Measurements from ENCODE around the gene CHID1. TPM values are rescaled to one million over a fixed set of nuclear protein-coding genes. Genes with fewer than 3 reads are reported as not detected.

CHID1 gene
- total and polyA plus RNA-seq, 2 experiments from 2014 or later = 72.3 to 202 TPM

DNA sequence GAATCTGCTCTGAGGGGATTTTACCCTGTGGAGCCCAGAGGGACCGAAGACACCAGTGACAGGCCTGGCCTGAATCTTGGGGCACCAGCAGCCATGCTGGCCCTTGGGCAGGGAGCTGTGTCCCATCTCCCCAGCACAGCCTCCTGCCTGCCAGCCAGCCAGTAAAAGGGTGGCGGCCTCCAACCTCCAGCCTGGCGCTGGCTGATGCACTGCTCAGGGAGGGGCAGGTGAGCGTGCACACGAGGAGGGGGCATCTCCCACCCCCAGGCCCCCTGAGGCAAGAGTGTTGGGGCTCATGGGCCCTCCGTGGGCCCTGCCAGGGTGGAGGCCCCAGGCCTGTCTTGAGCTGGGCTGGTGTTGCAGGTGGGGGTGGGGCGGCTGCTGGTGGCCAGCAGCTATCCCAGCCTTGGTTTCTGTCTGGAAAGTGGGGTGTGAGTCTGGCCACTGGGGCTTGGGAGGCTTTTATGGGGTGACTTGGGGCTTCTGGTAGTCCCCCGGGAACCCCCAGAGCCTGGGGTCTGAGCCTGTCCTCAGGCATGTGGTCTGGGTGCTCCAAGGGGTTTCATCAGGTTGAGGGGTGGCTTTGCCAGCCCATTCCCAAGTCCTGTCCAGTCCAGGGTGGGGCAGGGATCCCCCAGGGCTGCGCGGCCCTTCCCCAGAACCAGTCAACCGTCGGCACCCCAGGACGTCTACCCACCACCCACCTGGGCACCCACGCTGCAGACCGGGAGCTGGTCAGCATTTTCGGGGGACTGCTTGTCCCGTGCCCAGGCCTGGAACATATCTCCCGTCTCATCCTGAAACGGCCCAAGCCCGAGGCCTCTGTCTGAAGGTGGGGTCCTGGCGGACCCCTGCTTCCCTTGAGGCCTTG lies 50.1 kb downstream of the CHID1 start:
- no peaks in the 10 kb centered on the region for H3K79me2 ChIP-seq (ENCODE audit: insufficient read depth)
- in situ Hi-C loops (cut with MboI) = no loop called here
- no peak overlapping the region for H3K4me2 ChIP-seq (ENCODE audit: unreplicated experiment)

DNA sequence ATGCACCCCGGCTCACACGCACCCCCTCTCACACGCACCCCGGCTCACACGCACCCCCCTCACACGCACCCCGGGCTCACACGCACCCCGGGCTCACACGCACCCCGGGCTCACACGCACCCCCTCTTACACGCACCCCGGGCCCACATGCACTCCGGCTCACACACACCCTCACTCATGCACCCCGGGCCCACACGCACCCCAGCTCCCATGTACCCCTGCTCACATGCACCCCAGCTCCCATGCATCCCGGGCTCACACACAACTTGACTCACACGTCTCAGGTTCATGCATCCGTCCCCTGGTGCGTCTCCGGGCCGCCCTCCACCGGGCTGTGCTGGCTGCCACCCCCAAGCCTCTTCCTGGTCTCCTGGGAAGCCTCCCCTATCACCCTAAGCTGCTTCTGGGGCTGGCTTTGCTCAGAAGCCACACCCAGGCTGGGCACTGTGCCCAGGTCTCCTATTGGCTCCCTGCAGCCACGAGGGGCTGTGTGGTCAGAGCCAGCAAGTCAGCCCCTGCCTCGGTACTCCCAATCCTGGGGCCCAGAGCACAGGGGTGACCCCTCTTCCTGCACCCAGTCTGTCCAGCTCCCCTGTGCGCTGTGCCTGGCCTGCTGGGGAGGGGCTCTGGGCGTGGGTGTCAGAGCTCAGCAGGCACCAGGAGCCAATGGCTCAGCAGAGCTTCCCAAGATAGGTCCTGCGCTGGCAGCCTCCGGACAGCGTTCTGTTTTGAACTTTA lies 51.0 kb downstream of the CHID1 start:
- H3K4me2 ChIP-seq (ENCODE audit: unreplicated experiment) = peak overlapping the region; percentile 48

More for the DNA sequence above, 50.1 kb downstream of the CHID1 start:
- peak overlapping the region; percentile 25; the same call in 1 of the 2 replicates for H3K27ac ChIP-seq
- TF ChIP-seq EZH2phosphoT487 (IDR thresholded peaks at IDR 0.05; ENCODE audit: insufficient read depth, low read depth) (no peak), EZH2 (IDR thresholded peaks at IDR 0.05; ENCODE audit: insufficient read depth, poor library complexity, severe bottlenecking) (no peak)
- no peak overlapping the region for H2AFZ ChIP-seq
- WGBS, 2 experiments (ENCODE audit: low coverage in 1 of 2, low lambda C conversion rate in 2 of 2, missing lambda C conversion rate in 2 of 2) = 87 to 90% methylated on average over 20 to 21 of the region's 21 CpGs
- H3K27me3 ChIP-seq (replicated peaks; ENCODE audit: insufficient read depth) = no peaks in the 10 kb centered on the region
- no peaks in the 10 kb centered on the region for H3K9me2 ChIP-seq (ENCODE audit: insufficient read depth)
- no peaks in the 10 kb centered on the region for H3K36me3 ChIP-seq (ENCODE audit: low read depth)
- H3K4me3 ChIP-seq = no peak overlapping the region
- H3K4me1 ChIP-seq (ENCODE audit: insufficient read depth) = 0 out of 2 replicates have a peak, but pooled peaks cover 7% of the 10 kb centered on the region
- DNase-seq = no peak
- H4K20me1 ChIP-seq (ENCODE audit: insufficient read depth) = no peaks in the 10 kb centered on the region
- H3F3A ChIP-seq (ENCODE audit: insufficient read depth) = no peaks in the 10 kb centered on the region
- H3K9ac ChIP-seq = peak overlapping the region; percentile 42; the same call in 1 of the 2 replicates
- no peaks in the 10 kb centered on the region for H3K9me3 ChIP-seq (ENCODE audit: low read depth)

GRCh38 chr11:858762-859339 lies 51.8 kb downstream of the CHID1 start:
- no peaks in the 10 kb centered on the region for H4K20me1 ChIP-seq (ENCODE audit: insufficient read depth)
- no peak overlapping the region for H3K4me3 ChIP-seq

More for the DNA sequence above, 51.0 kb downstream of the CHID1 start:
- TF ChIP-seq EZH2 (IDR thresholded peaks at IDR 0.05; ENCODE audit: insufficient read depth, poor library complexity, severe bottlenecking) (no peak), EZH2phosphoT487 (IDR thresholded peaks at IDR 0.05; ENCODE audit: insufficient read depth, low read depth) (no peak)
- H3K36me3 ChIP-seq (ENCODE audit: low read depth) = no peaks in the 10 kb centered on the region
- H3K9ac ChIP-seq = peak overlapping the region; percentile 42; the same call in 1 of the 2 replicates
- no peaks in the 10 kb centered on the region for H3K9me3 ChIP-seq (ENCODE audit: low read depth)
- peak; percentile 91 for DNase-seq
- no peaks in the 10 kb centered on the region for H4K20me1 ChIP-seq (ENCODE audit: insufficient read depth)
- in situ Hi-C loops (cut with MboI) = no loop called here
- H3F3A ChIP-seq (ENCODE audit: insufficient read depth) = no peaks in the 10 kb centered on the region
- no peaks in the 10 kb centered on the region for H3K9me2 ChIP-seq (ENCODE audit: insufficient read depth)
- peak overlapping the region; percentile 25; the same call in 1 of the 2 replicates for H3K27ac ChIP-seq
- no peak overlapping the region for H2AFZ ChIP-seq
- H3K4me3 ChIP-seq = no peak overlapping the region
- WGBS, 2 experiments (ENCODE audit: low coverage in 1 of 2, low lambda C conversion rate in 2 of 2, missing lambda C conversion rate in 2 of 2) = 28 to 37% methylated on average over 14 to 31 of the region's 31 CpGs
- H3K4me1 ChIP-seq (ENCODE audit: insufficient read depth) = 0 out of 2 replicates have a peak, but pooled peaks cover 7% of the 10 kb centered on the region
- no peaks in the 10 kb centered on the region for H3K27me3 ChIP-seq (replicated peaks; ENCODE audit: insufficient read depth)
- 0 out of 2 replicates have a peak, but pooled peaks cover 5% of the 10 kb centered on the region for H3K79me2 ChIP-seq (ENCODE audit: insufficient read depth)

More at GRCh38 chr11:858762-859339, 51.8 kb downstream of the CHID1 start:
- 78 to 93% methylated on average over 3 to 37 of the region's 37 CpGs for WGBS, 2 experiments (ENCODE audit: low coverage in 1 of 2, low lambda C conversion rate in 2 of 2, missing lambda C conversion rate in 2 of 2)
- DNase-seq = no peak
- no peaks in the 10 kb centered on the region for H3K27me3 ChIP-seq (replicated peaks; ENCODE audit: insufficient read depth)
- H3K4me2 ChIP-seq (ENCODE audit: unreplicated experiment) = no peak overlapping the region
- in situ Hi-C loops (cut with MboI) = no loop called here
- TF ChIP-seq EZH2 (IDR thresholded peaks at IDR 0.05; ENCODE audit: insufficient read depth, poor library complexity, severe bottlenecking) = no peak
- no peak for TF ChIP-seq EZH2phosphoT487 (IDR thresholded peaks at IDR 0.05; ENCODE audit: insufficient read depth, low read depth)
- H3K9me2 ChIP-seq (ENCODE audit: insufficient read depth) = no peaks in the 10 kb centered on the region
- H3K36me3 ChIP-seq (ENCODE audit: low read depth) = no peaks in the 10 kb centered on the region
- H3K4me1 ChIP-seq (ENCODE audit: insufficient read depth) = 0 out of 2 replicates have a peak, but pooled peaks cover 7% of the 10 kb centered on the region
- no peak overlapping the region for H2AFZ ChIP-seq
- no peak overlapping the region for H3K9ac ChIP-seq
- H3K9me3 ChIP-seq (ENCODE audit: low read depth) = no peaks in the 10 kb centered on the region
- no peaks in the 10 kb centered on the region for H3F3A ChIP-seq (ENCODE audit: insufficient read depth)
- 0 out of 2 replicates have a peak, but pooled peaks cover 5% of the 10 kb centered on the region for H3K79me2 ChIP-seq (ENCODE audit: insufficient read depth)
- H3K27ac ChIP-seq = no peak overlapping the region
